ENCODE data around the gene SMYD1.
A peak's percentile ranks its signal among the peaks of the same experiment; 100 is the strongest.

Gene SMYD1

GRCh38 chr2:88088999-88089398 lies 21.4 kb downstream of the SMYD1 start:
- no peak for DNase-seq (ENCODE audit: low spot score)

- DNase-seq (ENCODE audit: low spot score), result no peak
These were observed 23.0 kb downstream of the SMYD1 start for GRCh38 chr2:88090446-88091283.

GRCh38 chr2:88091943-88092342 lies 24.3 kb downstream of the SMYD1 start:
- no peak for DNase-seq (ENCODE audit: low spot score)

- DNase-seq (ENCODE audit: low spot score), result no peak
These were observed 25.1 kb downstream of the SMYD1 start for GRCh38 chr2:88092773-88093172.

GRCh38 chr2:88095022-88095421 lies 27.4 kb downstream of the SMYD1 start:
- DNase-seq (ENCODE audit: low spot score), result no peak

GRCh38 chr2:88096708-88097107 lies 29.1 kb downstream of the SMYD1 start:
- DNase-seq (ENCODE audit: low spot score), result no peak

- DNase-seq (ENCODE audit: low spot score), result no peak
These were observed 29.6 kb downstream of the SMYD1 start for GRCh38 chr2:88097192-88097591.

GRCh38 chr2:88097891-88098557 lies 30.4 kb downstream of the SMYD1 start:
- no peak for DNase-seq (ENCODE audit: low spot score)

GRCh38 chr2:88098558-88098900 lies 30.9 kb downstream of the SMYD1 start:
- DNase-seq (ENCODE audit: low spot score), result no peak

- peak; percentile 90 for DNase-seq (ENCODE audit: low spot score)
These were observed 32.3 kb downstream of the SMYD1 start for GRCh38 chr2:88099798-88100488.

GRCh38 chr2:88100489-88100858 lies 32.8 kb downstream of the SMYD1 start:
- no peak for DNase-seq (ENCODE audit: low spot score)

- no peak for DNase-seq (ENCODE audit: low spot score)
These were observed 41.2 kb downstream of the SMYD1 start for GRCh38 chr2:88108796-88109195.

GRCh38 chr2:88110830-88111229 lies 43.2 kb downstream of the SMYD1 start:
- no peak for DNase-seq (ENCODE audit: low spot score)

GRCh38 chr2:88113069-88113468 lies 45.4 kb downstream of the SMYD1 start:
- no peak for DNase-seq (ENCODE audit: low spot score)

GRCh38 chr2:88114889-88115288 lies 47.3 kb downstream of the SMYD1 start:
- DNase-seq (ENCODE audit: low spot score), result no peak

GRCh38 chr2:88115825-88116518 lies 48.3 kb downstream of the SMYD1 start:
- DNase-seq (ENCODE audit: low spot score), result no peak

- DNase-seq (ENCODE audit: low spot score), result no peak
These were observed 49.2 kb downstream of the SMYD1 start for GRCh38 chr2:88116669-88117432.

- DNase-seq (ENCODE audit: low spot score), result no peak
These were observed 50.3 kb downstream of the SMYD1 start for GRCh38 chr2:88117973-88118372.

- no peak for DNase-seq (ENCODE audit: low spot score)
These were observed 54.1 kb downstream of the SMYD1 start for GRCh38 chr2:88121678-88122077.

- no peak for DNase-seq (ENCODE audit: low spot score)
These were observed 54.7 kb downstream of the SMYD1 start for GRCh38 chr2:88122141-88122884.

Data from iPS-NIHi11 (cell line).